GM23338 (cell line): ENCODE measurements around the gene CCDC59. TPM values are rescaled to one million over a fixed set of nuclear protein-coding genes. Genes with fewer than 3 reads are reported as not detected.

Experiments used
- ATAC-seq: fragments of 200-7000 bp; cut with Tn5 transposase; 3 replicates; pipeline ENCODE4 v1.9.1; 2020
- DNase-seq: peaks from one replicate; pipeline ENCODE4 v3.0.0-alpha.2; 2015; ENCODE audit warnings: low spot score
- H2AFZ ChIP-seq: fragments of 200-600 bp; sonication (generic); 2 replicates; pipeline ENCODE4 v1.8.0; 2016; ENCODE audit warnings: antibody characterized with exemption, mild to moderate bottlenecking, moderate library complexity
- H3F3A ChIP-seq: fragments of 200-600 bp; sonication (generic); replicated peaks from 2 replicates; pipeline ENCODE4 v1.8.0; 2017; ENCODE audit warnings: antibody characterized with exemption, mixed run types, low read depth
- H3K27ac ChIP-seq: fragments of 200-600 bp; sonication (generic); 2 replicates; pipeline ENCODE4 v1.6.1; 2016; ENCODE audit warnings: low read depth
- H3K27me3 ChIP-seq: fragments of 200-600 bp; sonication (generic); 2 replicates; pipeline ENCODE4 v1.8.0; 2016; ENCODE audit warnings: mild to moderate bottlenecking, mixed run types, moderate library complexity; ENCODE audit not compliant: insufficient read depth
- H3K36me3 ChIP-seq: fragments of 200-600 bp; sonication (generic); 2 replicates; pipeline ENCODE4 v1.8.0; 2016; ENCODE audit warnings: mild to moderate bottlenecking; ENCODE audit not compliant: insufficient read depth
- H3K4me1 ChIP-seq: fragments of 200-600 bp; sonication (generic); 2 replicates; pipeline ENCODE4 v1.8.0; 2016; ENCODE audit warnings: mild to moderate bottlenecking, moderate library complexity; ENCODE audit not compliant: insufficient read depth
- H3K4me2 ChIP-seq: fragments of 200-600 bp; sonication (generic); 2 replicates; pipeline ENCODE4 v1.7.1; 2017; ENCODE audit warnings: mixed run types
- H3K4me3 ChIP-seq: fragments of 200-600 bp; sonication (generic); 2 replicates; pipeline ENCODE4 v1.6.1; 2016; ENCODE audit warnings: mixed run types
- H3K79me2 ChIP-seq: fragments of 200-600 bp; sonication (generic); replicated peaks from 2 replicates; pipeline ENCODE4 v1.8.0; 2017; ENCODE audit warnings: mild to moderate bottlenecking; ENCODE audit not compliant: insufficient read depth
- H3K9me2 ChIP-seq: fragments of 200-600 bp; sonication (generic); 2 replicates; pipeline ENCODE4 v1.8.0; 2017; ENCODE audit not compliant: insufficient read depth
- H4K20me1 ChIP-seq: fragments of 200-600 bp; sonication (generic); replicated peaks from 2 replicates; pipeline ENCODE4 v1.8.0; 2017; ENCODE audit warnings: mild to moderate bottlenecking; ENCODE audit not compliant: insufficient read depth
- H3K27ac Mint-ChIP-seq: 2 replicates; pipeline ENCODE4 v1.8.0; 2020; ENCODE audit warnings: inconsistent platforms, mild to moderate bottlenecking, moderate library complexity, mixed read lengths
- H3K27me3 Mint-ChIP-seq: 3 replicates; pipeline ENCODE4 v1.8.0; 2022; ENCODE audit warnings: low read depth, mild to moderate bottlenecking, moderate library complexity, mixed read lengths, inconsistent platforms; ENCODE audit not compliant: insufficient read depth, poor library complexity
- H3K36me3 Mint-ChIP-seq: 3 replicates; pipeline ENCODE4 v1.8.0; 2021; ENCODE audit warnings: low read depth, mild to moderate bottlenecking, inconsistent platforms, moderate library complexity, mixed read lengths
- H3K4me1 Mint-ChIP-seq: 3 replicates; pipeline ENCODE4 v1.8.0; 2020; ENCODE audit warnings: mild to moderate bottlenecking, inconsistent platforms, mixed read lengths
- H3K4me3 Mint-ChIP-seq: 3 replicates; pipeline ENCODE4 v1.8.0; 2021; ENCODE audit warnings: moderate library complexity, mild to moderate bottlenecking, inconsistent platforms, mixed read lengths
- H3K9me3 Mint-ChIP-seq: 3 replicates; pipeline ENCODE4 v1.8.0; 2020; ENCODE audit warnings: moderate library complexity, mild to moderate bottlenecking, inconsistent platforms, mixed read lengths
- CREB1 ChIP-seq: fragments of 250-450 bp; sonication (Bioruptor Pico); IDR thresholded peaks from 2 replicates; pipeline ENCODE4 v1.5.0; 2020; ENCODE audit warnings: low read depth, mild to moderate bottlenecking, moderate library complexity
- EZH2 ChIP-seq: fragments of 200-600 bp; sonication (generic); IDR thresholded peaks from one replicate; pipeline ENCODE4 v1.8.0; 2017; ENCODE audit warnings: antibody characterized with exemption, mild to moderate bottlenecking, low read depth; ENCODE audit not compliant: unreplicated experiment
- EZH2phosphoT487 ChIP-seq: fragments of 200-600 bp; sonication (generic); IDR thresholded peaks from one replicate; pipeline ENCODE4 v1.8.1; 2018; ENCODE audit warnings: antibody characterized with exemption; ENCODE audit not compliant: unreplicated experiment
- JUNB ChIP-seq: IDR thresholded peaks from one replicate; pipeline ENCODE4 v1.6.1; 2016; ENCODE audit warnings: antibody characterized with exemption; ENCODE audit not compliant: unreplicated experiment
- NANOG ChIP-seq: IDR thresholded peaks from 2 replicates; pipeline ENCODE4 v1.6.1; 2016; ENCODE audit warnings: antibody characterized with exemption, borderline replicate concordance
- POLR2AphosphoS5 ChIP-seq: IDR thresholded peaks from 2 replicates; pipeline ENCODE4 v1.6.1; 2016; ENCODE audit warnings: antibody characterized with exemption, low read depth
- ZNF114 ChIP-seq: fragments of 250-450 bp; sonication (Bioruptor Pico); IDR thresholded peaks from 2 replicates; pipeline ENCODE4 v1.5.0; 2020; ENCODE audit warnings: mild to moderate bottlenecking, moderate library complexity
- ZNF331 ChIP-seq: fragments of 250-450 bp; sonication (Bioruptor Pico); IDR thresholded peaks from 2 replicates; pipeline ENCODE4 v1.5.0; 2020; ENCODE audit warnings: low read depth, mild to moderate bottlenecking, moderate library complexity
- polyA plus RNA-seq: library from polyadenylated mRNA; unstranded; fragments of >200 nt; fragmentation: Nextera tagmentation; extraction: Ambion mirVana; gene quantifications from 2 replicates; pipeline ENCODE4 v1.2.1, GENCODE V29; 2016
- total RNA-seq: library from RNA; depleted of rRNA; stranded (reverse); fragments of >200 nt; shearing (Covaris generic); gene quantifications from 2 replicates; pipeline ENCODE4 v1.2.3, GENCODE V29; 2014
- TF ChIP-seq, protein P1 (sequence below): IDR thresholded peaks from one replicate; pipeline ENCODE4 v1.6.1; 2018; ENCODE audit warnings: antibody characterized with exemption; ENCODE audit not compliant: unreplicated experiment
- TF ChIP-seq, protein P2 (sequence below): IDR thresholded peaks from 2 replicates; pipeline ENCODE4 v1.6.1; 2016; ENCODE audit warnings: antibody characterized with exemption
- TF ChIP-seq, protein P3 (sequence below): fragments of 250-450 bp; sonication (Bioruptor Pico); IDR thresholded peaks from 2 replicates; pipeline ENCODE4 v1.5.0; 2020; ENCODE audit warnings: mild to moderate bottlenecking, moderate library complexity

The CCDC59 gene
- total and polyA plus RNA-seq, 2 experiments from 2014 or later, result 52.2 to 197 TPM

DNA sequence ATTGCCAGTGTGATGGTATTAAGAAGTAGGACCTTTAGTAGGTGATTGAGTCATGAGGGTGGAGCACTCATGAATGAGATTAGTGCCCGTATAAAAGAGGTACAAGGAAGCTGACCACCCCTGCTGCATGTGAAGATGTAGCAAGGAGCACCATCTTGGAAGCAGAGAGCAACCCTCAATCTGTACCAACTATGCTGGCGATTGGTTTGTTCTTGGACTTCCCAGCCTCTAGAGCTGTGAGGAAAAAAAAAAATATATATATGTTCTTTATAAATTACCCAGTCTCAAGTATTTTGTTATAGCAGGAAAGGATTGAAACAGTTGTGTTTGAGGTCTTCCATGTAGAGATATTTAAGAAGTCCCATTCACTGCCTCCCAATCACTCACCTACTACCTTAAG, 17.0 kb upstream of the CCDC59 start (continued):
- TF ChIP-seq, protein P1, sequence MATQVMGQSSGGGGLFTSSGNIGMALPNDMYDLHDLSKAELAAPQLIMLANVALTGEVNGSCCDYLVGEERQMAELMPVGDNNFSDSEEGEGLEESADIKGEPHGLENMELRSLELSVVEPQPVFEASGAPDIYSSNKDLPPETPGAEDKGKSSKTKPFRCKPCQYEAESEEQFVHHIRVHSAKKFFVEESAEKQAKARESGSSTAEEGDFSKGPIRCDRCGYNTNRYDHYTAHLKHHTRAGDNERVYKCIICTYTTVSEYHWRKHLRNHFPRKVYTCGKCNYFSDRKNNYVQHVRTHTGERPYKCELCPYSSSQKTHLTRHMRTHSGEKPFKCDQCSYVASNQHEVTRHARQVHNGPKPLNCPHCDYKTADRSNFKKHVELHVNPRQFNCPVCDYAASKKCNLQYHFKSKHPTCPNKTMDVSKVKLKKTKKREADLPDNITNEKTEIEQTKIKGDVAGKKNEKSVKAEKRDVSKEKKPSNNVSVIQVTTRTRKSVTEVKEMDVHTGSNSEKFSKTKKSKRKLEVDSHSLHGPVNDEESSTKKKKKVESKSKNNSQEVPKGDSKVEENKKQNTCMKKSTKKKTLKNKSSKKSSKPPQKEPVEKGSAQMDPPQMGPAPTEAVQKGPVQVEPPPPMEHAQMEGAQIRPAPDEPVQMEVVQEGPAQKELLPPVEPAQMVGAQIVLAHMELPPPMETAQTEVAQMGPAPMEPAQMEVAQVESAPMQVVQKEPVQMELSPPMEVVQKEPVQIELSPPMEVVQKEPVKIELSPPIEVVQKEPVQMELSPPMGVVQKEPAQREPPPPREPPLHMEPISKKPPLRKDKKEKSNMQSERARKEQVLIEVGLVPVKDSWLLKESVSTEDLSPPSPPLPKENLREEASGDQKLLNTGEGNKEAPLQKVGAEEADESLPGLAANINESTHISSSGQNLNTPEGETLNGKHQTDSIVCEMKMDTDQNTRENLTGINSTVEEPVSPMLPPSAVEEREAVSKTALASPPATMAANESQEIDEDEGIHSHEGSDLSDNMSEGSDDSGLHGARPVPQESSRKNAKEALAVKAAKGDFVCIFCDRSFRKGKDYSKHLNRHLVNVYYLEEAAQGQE, result no peak
- TF ChIP-seq, protein P2, sequence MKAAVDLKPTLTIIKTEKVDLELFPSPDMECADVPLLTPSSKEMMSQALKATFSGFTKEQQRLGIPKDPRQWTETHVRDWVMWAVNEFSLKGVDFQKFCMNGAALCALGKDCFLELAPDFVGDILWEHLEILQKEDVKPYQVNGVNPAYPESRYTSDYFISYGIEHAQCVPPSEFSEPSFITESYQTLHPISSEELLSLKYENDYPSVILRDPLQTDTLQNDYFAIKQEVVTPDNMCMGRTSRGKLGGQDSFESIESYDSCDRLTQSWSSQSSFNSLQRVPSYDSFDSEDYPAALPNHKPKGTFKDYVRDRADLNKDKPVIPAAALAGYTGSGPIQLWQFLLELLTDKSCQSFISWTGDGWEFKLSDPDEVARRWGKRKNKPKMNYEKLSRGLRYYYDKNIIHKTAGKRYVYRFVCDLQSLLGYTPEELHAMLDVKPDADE, result no peak
- TF ChIP-seq CREB1 (CRISPR knock-in tag) (no peak), JUNB (no peak), NANOG (no peak), ZNF331 (CRISPR knock-in tag) (no peak)

DNA sequence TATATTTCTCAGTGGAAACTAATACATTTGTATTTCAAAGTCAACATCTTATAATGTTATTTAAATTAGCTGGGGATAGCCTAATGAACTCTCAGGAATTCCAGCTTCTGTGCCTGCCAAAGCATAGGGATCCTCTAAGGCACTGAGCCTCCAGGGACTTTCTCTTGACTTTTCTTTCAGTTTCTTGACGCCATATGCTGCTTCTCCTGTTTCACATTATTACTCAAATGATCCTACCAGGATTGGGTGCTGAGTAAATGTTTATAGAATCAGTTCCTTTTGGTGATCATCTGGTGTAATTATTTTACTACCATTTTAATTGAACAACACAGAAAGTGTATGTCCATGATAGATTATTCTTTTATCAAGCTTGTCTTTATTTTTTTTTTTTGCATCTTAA, 8.0 kb upstream of the CCDC59 start:
- no peaks in the 10 kb centered on the region for H3K27me3 ChIP-seq
- Mint-ChIP-seq H3K27me3 (no peaks in the 10 kb centered on the region), H3K4me1 (peaks cover 14% of the 10 kb centered on the region; the same call in 2 of the 3 replicates), H3K36me3 (peaks cover 30% of the 10 kb centered on the region), H3K9me3 (peaks cover 18% of the 10 kb centered on the region), H3K4me3 (no peak overlapping the region), H3K27ac (no peak overlapping the region)
- no peaks in the 10 kb centered on the region for H3K9me2 ChIP-seq
- ATAC-seq (no peak), DNase-seq (peak; percentile 21)
- no peak overlapping the region for H3K4me3 ChIP-seq
- no peak overlapping the region for H2AFZ ChIP-seq
- H4K20me1 ChIP-seq, result no peaks in the 10 kb centered on the region
- H3K79me2 ChIP-seq, result peaks cover 64% of the 10 kb centered on the region
- H3K4me2 ChIP-seq, result no peak overlapping the region
- H3K4me1 ChIP-seq, result 0 out of 2 replicates have a peak, but pooled peaks cover 3% of the 10 kb centered on the region
- H3F3A ChIP-seq, result no peaks in the 10 kb centered on the region
- H3K27ac ChIP-seq, result no peak overlapping the region
- H3K36me3 ChIP-seq, result no peaks in the 10 kb centered on the region
- TF ChIP-seq EZH2phosphoT487, result no peak
- no peak for TF ChIP-seq EZH2
- no peak for TF ChIP-seq POLR2AphosphoS5
- TF ChIP-seq, protein P1, result no peak
- TF ChIP-seq, protein P3, sequence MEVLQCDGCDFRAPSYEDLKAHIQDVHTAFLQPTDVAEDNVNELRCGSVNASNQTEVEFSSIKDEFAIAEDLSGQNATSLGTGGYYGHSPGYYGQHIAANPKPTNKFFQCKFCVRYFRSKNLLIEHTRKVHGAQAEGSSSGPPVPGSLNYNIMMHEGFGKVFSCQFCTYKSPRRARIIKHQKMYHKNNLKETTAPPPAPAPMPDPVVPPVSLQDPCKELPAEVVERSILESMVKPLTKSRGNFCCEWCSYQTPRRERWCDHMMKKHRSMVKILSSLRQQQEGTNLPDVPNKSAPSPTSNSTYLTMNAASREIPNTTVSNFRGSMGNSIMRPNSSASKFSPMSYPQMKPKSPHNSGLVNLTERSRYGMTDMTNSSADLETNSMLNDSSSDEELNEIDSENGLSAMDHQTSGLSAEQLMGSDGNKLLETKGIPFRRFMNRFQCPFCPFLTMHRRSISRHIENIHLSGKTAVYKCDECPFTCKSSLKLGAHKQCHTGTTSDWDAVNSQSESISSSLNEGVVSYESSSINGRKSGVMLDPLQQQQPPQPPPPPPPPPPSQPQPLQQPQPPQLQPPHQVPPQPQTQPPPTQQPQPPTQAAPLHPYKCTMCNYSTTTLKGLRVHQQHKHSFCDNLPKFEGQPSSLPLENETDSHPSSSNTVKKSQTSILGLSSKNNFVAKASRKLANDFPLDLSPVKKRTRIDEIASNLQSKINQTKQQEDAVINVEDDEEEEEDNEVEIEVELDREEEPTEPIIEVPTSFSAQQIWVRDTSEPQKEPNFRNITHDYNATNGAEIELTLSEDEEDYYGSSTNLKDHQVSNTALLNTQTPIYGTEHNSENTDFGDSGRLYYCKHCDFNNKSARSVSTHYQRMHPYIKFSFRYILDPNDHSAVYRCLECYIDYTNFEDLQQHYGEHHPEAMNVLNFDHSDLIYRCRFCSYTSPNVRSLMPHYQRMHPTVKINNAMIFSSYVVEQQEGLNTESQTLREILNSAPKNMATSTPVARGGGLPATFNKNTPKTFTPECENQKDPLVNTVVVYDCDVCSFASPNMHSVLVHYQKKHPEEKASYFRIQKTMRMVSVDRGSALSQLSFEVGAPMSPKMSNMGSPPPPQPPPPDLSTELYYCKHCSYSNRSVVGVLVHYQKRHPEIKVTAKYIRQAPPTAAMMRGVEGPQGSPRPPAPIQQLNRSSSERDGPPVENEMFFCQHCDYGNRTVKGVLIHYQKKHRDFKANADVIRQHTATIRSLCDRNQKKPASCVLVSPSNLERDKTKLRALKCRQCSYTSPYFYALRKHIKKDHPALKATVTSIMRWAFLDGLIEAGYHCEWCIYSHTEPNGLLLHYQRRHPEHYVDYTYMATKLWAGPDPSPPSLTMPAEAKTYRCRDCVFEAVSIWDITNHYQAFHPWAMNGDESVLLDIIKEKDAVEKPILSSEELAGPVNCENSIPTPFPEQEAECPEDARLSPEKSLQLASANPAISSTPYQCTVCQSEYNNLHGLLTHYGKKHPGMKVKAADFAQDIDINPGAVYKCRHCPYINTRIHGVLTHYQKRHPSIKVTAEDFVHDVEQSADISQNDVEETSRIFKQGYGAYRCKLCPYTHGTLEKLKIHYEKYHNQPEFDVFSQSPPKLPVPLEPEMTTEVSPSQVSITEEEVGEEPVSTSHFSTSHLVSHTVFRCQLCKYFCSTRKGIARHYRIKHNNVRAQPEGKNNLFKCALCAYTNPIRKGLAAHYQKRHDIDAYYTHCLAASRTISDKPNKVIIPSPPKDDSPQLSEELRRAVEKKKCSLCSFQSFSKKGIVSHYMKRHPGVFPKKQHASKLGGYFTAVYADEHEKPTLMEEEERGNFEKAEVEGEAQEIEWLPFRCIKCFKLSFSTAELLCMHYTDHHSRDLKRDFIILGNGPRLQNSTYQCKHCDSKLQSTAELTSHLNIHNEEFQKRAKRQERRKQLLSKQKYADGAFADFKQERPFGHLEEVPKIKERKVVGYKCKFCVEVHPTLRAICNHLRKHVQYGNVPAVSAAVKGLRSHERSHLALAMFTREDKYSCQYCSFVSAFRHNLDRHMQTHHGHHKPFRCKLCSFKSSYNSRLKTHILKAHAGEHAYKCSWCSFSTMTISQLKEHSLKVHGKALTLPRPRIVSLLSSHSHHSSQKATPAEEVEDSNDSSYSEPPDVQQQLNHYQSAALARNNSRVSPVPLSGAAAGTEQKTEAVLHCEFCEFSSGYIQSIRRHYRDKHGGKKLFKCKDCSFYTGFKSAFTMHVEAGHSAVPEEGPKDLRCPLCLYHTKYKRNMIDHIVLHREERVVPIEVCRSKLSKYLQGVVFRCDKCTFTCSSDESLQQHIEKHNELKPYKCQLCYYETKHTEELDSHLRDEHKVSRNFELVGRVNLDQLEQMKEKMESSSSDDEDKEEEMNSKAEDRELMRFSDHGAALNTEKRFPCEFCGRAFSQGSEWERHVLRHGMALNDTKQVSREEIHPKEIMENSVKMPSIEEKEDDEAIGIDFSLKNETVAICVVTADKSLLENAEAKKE (CRISPR knock-in tag), result no peak
- TF ChIP-seq CREB1 (CRISPR knock-in tag), result no peak
- TF ChIP-seq ZNF114, result no peak
- TF ChIP-seq JUNB, result no peak
